A549 treated with AZD9567 at 1 μM for 4 hours (cell line): ENCODE measurements around the gene PTRH2. TPM values are rescaled to one million over a fixed set of nuclear protein-coding genes. Genes with fewer than 3 reads are reported as not detected.

Experiments used
- total RNA-seq: library from RNA; stranded (reverse); fragments of 200-300 nt; extraction: Qiagen RNA extraction; gene quantifications from 5 replicates; pipeline ENCODE4 v1.2.3, GENCODE V29; 2022; ENCODE audit not compliant: insufficient read depth

PTRH2 gene
- 95.3 to 116 TPM (median 102 TPM) in 5 replicates for total RNA-seq

GRCh38 chr17:59707149-59707970, at the start of gene PTRH2, which contains the start of gene VMP1:
PTRH2 (minus strand) TSS chr17:59707430; CDS start chr17:59697978, 9,452 bp downstream.
VMP1 (plus strand) TSS chr17:59707654; CDS start chr17:59731447, 23,793 bp downstream.

Other genes starting within 250 kb of the PTRH2 start
- gene DHX40, start 141.8 kb downstream of the PTRH2 start, total RNA-seq: 32.7 to 42.8 TPM (median 37.3 TPM) in 5 replicates
- 171 to 247 TPM (median 183 TPM) in 5 replicates for gene CLTC, start 87.5 kb downstream of the PTRH2 start, total RNA-seq
- 144 to 239 TPM (median 176 TPM) in 5 replicates for gene VMP1, start 224 bp upstream of the PTRH2 start, total RNA-seq
- 9.7 to 15.2 TPM (median 11.6 TPM) in 5 replicates for gene TUBD1, start 185.5 kb upstream of the PTRH2 start, total RNA-seq
- 36.5 to 51.6 TPM (median 49.2 TPM) in 5 replicates for gene RPS6KB1, start 185.7 kb upstream of the PTRH2 start, total RNA-seq